HG03039 (cell line): ENCODE measurements around the gene LRBA.
"Not testable (repeated sequence)": the region's sequence is repeated elsewhere in the genome, so short reads cannot be mapped to it uniquely, and the experiment has no call there.

Source experiments
- ATAC-seq: cut with Tn5 transposase; IDR thresholded peaks from one replicate; pipeline ENCODE4 v1.9.1; 2021; ENCODE audit warnings: mild to moderate bottlenecking, moderate library complexity; ENCODE audit not compliant: unreplicated experiment

LRBA gene

DNA sequence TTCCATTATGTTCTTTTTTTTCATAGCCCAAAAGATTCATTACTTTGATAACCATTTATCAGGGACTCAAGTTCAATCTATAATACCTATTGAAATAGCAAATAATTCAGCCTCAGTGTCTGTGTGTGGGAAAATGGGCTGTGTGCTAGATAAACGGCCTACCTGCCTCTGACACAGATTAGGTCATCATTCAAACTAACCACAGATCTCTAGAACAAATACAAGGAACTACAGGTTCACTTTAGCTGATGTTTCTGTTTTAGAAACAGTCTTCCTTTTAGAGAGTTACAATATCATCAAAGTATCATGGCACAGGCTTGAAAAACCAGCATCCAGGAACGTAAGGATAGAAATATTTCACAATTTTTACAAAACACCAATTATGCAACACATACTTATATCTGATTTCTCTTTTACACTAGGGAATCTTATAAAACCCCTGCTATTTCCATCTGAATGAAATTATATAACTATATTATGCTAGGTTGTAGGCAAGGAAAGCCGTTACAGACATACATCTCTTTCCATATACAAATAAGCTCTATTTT is 489.7 kb downstream of the LRBA start:
- ATAC-seq = no peak

DNA sequence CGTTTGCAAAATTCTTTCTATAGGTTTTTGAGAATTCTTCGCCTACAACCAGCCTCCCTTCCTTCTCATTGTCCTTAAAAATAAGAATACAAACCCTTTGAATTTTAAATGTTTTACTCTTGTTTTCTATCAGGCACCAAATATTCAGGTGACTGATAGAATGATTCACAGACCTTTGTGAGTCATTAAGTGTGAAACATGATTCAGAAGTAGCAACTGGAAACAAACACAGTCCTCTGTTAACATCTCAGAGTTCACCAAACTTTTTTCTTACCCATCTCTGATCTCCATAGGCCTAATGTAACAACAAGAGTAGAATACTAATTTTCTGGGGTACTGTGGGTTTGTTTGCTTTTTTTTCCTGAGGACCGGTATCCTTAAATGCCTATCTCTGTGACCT is 496.5 kb downstream of the LRBA start:
- no peak for ATAC-seq

GRCh38 chr4:150515135-150515534 is 499.9 kb downstream of the LRBA start:
- ATAC-seq = no peak

DNA sequence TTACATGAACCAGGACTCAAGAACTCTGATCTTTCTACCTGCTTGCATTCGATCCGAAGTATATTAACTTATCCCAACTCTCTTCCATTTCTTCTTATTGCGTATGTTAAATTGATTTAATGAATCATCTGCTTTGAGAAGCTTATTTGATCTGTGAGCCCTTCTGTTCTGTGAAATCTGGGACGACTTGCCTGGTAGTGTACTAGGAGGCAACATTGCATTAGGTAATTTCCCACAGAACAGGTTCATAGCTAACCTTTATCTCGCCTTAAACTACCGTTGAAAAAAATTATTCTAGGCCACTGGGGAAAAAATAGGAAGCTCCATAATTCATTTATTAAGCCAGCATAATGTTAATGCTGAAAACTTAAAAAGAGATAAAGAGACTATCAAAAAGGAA is 500.4 kb downstream of the LRBA start:
- no peak for ATAC-seq

DNA sequence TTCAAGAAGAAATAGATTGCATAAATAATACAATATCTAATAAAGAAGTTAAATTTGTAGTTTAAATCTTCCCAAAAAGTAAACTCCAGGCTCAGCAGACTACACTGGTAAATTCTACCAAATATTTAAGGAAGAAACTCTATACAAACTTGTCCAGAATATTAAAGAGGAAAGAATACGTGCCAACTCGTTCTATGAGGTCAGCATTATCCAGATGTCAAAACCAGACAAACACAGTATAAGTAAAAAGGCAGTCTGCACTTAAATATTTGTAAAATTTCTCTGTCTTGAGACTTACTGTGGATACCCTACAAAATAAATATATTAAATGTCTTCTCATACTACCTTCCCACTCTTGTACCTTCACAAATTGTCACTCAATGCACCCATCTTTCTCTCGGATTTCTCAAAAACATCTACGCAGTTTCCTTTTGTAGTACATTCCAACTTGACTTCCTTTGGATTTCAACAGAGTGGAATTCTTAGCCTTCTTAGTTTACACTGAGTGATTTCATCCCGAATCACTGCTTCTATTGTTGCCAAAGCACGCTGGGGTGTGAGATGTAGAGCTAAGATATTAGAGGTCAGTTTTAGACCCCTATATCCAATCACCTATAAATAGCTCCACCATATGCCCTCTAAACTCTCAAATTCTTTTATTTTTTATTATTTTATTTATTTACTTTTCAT is 504.8 kb downstream of the LRBA start:
- ATAC-seq = no peak

DNA sequence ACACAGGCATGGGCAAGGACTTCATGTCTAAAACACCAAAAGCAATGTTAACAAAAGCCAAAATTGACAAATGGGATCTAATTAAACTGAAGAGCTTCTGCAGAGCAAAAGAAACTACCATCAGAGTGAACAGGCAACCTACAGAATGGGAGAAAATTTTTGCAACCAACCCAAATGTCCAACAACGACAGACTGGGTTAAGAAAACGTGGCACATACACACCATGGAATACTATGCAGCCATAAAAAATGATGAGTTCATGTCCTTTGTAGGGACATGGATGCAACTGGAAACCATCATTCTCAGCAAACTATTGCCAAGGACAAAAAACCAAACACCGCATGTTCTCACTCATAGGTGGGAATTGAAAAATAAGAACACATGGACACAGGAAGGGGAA is 507.4 kb downstream of the LRBA start:
- ATAC-seq = not testable (repeated sequence)

- ATAC-seq = no peak
Observed at GRCh38 chr4:150501983-150502382, 513.1 kb downstream of the LRBA start.

- no peak for ATAC-seq
Observed at GRCh38 chr4:150501009-150501727, 513.9 kb downstream of the LRBA start.

GRCh38 chr4:150497612-150498011 is 517.5 kb downstream of the LRBA start:
- no peak for ATAC-seq

GRCh38 chr4:150495550-150495949 is 519.5 kb downstream of the LRBA start:
- no peak for ATAC-seq

- ATAC-seq = no peak
Observed at GRCh38 chr4:150493851-150494250, 521.2 kb downstream of the LRBA start.

DNA sequence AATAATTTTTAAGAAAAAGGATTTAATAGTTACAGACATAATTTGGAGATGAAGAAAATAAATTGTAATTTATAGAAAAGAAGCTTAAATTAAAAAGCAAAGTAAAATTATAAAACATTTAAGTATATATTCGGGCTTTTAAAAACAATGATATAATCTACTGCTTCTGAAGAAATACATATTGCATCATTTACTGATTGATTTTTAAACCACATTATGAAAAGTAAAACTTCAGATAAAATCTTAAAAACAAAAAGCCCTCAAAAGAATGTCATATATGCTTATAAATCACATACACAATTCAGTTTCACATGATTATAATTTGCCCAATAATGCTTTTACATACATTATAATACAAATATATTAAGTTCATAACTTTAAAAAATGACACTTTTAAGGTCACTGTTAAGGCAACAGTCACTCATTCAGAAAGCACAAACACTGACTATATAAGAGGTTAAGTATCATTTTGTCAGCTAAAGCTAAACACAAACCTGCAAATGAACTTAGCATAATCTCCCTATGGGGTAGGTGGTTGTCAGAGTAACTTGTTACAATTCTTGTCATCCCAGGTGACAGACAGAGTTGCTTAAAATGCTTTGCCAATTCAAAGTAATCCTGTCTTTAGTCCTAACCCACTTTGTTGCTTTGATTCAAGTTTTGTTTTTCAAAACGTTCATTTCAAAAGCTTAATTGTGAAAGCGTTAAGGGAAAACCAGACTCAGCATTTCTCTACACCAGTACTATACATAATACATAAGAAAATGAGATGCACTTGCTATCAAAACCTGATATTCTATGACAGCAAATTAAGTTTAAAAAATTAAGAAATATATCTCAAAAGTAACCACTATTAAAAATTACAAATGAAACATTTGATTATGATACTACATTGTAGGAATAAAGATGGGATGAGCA is 523.7 kb downstream of the LRBA start:
- ATAC-seq = no peak

- ATAC-seq = no peak
Observed at GRCh38 chr4:150482581-150482980, 532.5 kb downstream of the LRBA start.

GRCh38 chr4:150479657-150480056 is 535.4 kb downstream of the LRBA start:
- ATAC-seq = no peak

GRCh38 chr4:150477869-150478268 is 537.2 kb downstream of the LRBA start:
- no peak for ATAC-seq

DNA sequence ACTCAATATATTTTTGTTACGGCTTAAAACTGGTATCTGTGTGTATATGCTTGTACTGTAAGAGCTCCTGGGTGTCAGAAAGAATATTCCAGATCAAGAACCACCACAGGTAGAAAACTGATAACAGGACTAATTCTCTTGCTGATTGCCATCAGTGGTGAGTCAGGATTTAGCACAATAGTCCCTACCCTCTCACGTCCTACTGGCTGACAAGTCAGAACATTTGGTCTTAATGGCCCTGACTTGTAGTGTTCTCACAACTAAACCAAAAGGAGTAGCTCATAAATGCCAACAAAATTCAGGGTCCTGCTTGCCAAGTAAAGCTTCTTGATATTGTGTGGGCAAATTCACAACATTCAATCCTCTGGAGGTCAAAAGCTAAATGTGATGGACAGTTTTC is 538.3 kb downstream of the LRBA start:
- ATAC-seq = no peak

DNA sequence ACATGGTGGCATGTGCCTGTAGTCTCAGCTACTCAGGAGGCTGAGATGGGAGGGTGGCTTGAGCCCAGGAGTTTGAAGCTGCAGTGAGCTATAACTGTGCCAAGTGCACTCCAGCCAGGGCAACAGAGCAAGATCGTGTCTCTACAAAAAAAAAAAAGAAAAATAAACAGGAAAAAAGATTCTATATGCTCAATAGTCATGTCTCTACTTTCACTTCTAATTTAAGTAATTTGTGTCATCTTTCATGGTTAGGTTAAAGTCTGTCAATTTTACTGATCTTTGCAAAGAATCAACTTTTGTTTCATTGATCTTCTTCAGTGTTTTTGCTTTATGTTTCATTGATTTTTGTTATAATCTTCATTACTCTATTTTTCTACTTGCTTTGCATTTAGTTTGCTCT is 539.3 kb downstream of the LRBA start:
- no peak for ATAC-seq

DNA sequence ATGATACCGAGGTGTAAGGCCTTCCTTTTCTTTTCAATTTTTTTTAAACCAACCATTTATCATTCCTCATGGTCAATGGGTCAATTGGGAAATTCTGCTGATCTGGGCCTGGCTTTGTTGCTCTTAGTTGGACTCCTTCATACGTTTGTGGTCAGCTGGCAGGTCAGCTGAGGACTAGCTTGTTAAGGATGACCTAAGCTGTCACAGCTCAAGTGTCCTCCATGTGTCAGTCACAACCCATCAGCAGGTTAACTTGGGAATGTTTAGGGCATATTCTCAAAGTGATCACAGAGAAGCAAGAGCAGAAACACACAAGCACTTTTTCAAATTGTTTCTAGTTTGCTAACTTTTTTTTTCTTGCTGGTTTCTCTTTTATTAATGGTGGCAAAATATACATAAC is 550.6 kb downstream of the LRBA start:
- ATAC-seq = no peak

- ATAC-seq = no peak
Observed at GRCh38 chr4:150462743-150463142, 552.3 kb downstream of the LRBA start.

- ATAC-seq = no peak
Observed at GRCh38 chr4:150461957-150462356, 553.1 kb downstream of the LRBA start.

DNA sequence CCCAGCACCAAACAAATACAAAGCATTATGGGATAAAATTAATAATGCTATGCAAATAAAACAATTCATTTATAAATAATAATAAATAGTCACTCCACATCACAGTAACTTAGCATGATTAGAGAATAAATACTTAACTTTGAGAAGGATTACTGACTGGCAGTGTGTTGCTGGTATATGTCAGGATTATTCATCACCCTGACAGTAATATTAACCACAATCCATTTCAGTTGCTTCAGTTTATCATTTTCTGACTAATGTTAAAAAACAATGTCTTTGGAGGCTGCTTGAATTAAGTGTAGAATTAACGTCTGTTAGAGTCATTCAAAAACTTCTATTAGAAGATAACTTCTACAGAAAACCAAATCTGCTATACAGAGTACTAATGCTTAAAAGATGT is 557.3 kb downstream of the LRBA start:
- ATAC-seq = no peak
